ENCODE results near the gene DIPK1C. TPM values are rescaled to one million over a fixed set of nuclear protein-coding genes. Genes with fewer than 3 reads are reported as not detected.

Gene DIPK1C
- total and polyA plus RNA-seq, 2 experiments from 2014 or later = 0.07 TPM; not detected in 1

DNA sequence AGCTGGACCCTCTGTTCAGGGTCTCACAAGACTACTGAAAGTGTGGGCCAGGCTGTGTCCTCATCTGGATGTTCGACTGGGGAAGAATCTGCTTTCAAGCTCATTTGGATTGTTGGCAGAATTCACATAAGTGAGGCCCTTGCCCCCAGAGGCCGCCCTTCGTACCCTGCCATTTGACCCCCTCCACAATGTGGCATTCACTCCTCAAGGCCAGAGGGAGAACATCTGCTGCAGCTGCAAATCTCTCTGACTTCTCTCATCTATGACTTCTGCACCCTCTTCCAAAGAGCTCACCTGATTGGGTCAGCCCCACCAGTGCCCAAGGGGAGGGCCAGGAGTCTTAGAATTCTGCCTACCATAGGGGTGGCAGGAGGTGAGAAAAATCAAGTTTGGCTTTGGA is 35.2 kb upstream of the DIPK1C start:
- H3K4me3 Mint-ChIP-seq = no peak overlapping the region
- H3K4me1 Mint-ChIP-seq = peaks cover 6% of the 10 kb centered on the region
- ATAC-seq (no peak), DNase-seq (ENCODE audit: low spot score) (no peak)
- H3K27me3 Mint-ChIP-seq (ENCODE audit: insufficient read depth, low read depth, poor library complexity) = peaks cover 10% of the 10 kb centered on the region
- Histone ChIP-seq H3K27me3 (ENCODE audit: insufficient read depth) (no peaks in the 10 kb centered on the region), H3K27ac (ENCODE audit: low read depth) (no peak overlapping the region), H3K79me2 (replicated peaks; ENCODE audit: insufficient read depth) (peaks cover 9% of the 10 kb centered on the region), H3K4me2 (no peak overlapping the region), H3K36me3 (ENCODE audit: insufficient read depth) (no peaks in the 10 kb centered on the region), H3K9me2 (ENCODE audit: insufficient read depth) (no peaks in the 10 kb centered on the region), H2AFZ (no peak overlapping the region), H4K20me1 (replicated peaks; ENCODE audit: insufficient read depth) (no peaks in the 10 kb centered on the region; the same call in 1 of the 2 replicates), H3F3A (replicated peaks; ENCODE audit: low read depth) (no peaks in the 10 kb centered on the region), H3K4me1 (ENCODE audit: insufficient read depth) (peaks cover 5% of the 10 kb centered on the region), H3K4me3 (no peak overlapping the region)
- peaks cover 6% of the 10 kb centered on the region; the same call in 1 of the 3 replicates for H3K9me3 Mint-ChIP-seq
- TF ChIP-seq, protein P1, sequence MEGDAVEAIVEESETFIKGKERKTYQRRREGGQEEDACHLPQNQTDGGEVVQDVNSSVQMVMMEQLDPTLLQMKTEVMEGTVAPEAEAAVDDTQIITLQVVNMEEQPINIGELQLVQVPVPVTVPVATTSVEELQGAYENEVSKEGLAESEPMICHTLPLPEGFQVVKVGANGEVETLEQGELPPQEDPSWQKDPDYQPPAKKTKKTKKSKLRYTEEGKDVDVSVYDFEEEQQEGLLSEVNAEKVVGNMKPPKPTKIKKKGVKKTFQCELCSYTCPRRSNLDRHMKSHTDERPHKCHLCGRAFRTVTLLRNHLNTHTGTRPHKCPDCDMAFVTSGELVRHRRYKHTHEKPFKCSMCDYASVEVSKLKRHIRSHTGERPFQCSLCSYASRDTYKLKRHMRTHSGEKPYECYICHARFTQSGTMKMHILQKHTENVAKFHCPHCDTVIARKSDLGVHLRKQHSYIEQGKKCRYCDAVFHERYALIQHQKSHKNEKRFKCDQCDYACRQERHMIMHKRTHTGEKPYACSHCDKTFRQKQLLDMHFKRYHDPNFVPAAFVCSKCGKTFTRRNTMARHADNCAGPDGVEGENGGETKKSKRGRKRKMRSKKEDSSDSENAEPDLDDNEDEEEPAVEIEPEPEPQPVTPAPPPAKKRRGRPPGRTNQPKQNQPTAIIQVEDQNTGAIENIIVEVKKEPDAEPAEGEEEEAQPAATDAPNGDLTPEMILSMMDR (conservative IDR thresholded peaks at IDR 0.05; ENCODE audit: low read depth in 2 of 2) = no peak
- TF ChIP-seq CREB1 (CRISPR knock-in tag; IDR thresholded peaks at IDR 0.05; ENCODE audit: low read depth) (no peak), EZH2phosphoT487 (IDR thresholded peaks at IDR 0.05; ENCODE audit: unreplicated experiment) (no peak), ETS1 (IDR thresholded peaks at IDR 0.05) (no peak), EZH2 (IDR thresholded peaks at IDR 0.05; ENCODE audit: low read depth, unreplicated experiment) (no peak), REST (IDR thresholded peaks at IDR 0.05; ENCODE audit: unreplicated experiment) (no peak), ZNF114 (CRISPR knock-in tag; IDR thresholded peaks at IDR 0.05) (no peak), STAT1 (IDR thresholded peaks at IDR 0.05; ENCODE audit: unreplicated experiment) (no peak), JUNB (IDR thresholded peaks at IDR 0.05; ENCODE audit: unreplicated experiment) (no peak), ZNF331 (CRISPR knock-in tag; IDR thresholded peaks at IDR 0.05; ENCODE audit: low read depth) (no peak), NANOG (IDR thresholded peaks at IDR 0.05; ENCODE audit: borderline replicate concordance) (no peak), POLR2AphosphoS5 (IDR thresholded peaks at IDR 0.05; ENCODE audit: low read depth) (no peak)
- TF ChIP-seq, protein P2, sequence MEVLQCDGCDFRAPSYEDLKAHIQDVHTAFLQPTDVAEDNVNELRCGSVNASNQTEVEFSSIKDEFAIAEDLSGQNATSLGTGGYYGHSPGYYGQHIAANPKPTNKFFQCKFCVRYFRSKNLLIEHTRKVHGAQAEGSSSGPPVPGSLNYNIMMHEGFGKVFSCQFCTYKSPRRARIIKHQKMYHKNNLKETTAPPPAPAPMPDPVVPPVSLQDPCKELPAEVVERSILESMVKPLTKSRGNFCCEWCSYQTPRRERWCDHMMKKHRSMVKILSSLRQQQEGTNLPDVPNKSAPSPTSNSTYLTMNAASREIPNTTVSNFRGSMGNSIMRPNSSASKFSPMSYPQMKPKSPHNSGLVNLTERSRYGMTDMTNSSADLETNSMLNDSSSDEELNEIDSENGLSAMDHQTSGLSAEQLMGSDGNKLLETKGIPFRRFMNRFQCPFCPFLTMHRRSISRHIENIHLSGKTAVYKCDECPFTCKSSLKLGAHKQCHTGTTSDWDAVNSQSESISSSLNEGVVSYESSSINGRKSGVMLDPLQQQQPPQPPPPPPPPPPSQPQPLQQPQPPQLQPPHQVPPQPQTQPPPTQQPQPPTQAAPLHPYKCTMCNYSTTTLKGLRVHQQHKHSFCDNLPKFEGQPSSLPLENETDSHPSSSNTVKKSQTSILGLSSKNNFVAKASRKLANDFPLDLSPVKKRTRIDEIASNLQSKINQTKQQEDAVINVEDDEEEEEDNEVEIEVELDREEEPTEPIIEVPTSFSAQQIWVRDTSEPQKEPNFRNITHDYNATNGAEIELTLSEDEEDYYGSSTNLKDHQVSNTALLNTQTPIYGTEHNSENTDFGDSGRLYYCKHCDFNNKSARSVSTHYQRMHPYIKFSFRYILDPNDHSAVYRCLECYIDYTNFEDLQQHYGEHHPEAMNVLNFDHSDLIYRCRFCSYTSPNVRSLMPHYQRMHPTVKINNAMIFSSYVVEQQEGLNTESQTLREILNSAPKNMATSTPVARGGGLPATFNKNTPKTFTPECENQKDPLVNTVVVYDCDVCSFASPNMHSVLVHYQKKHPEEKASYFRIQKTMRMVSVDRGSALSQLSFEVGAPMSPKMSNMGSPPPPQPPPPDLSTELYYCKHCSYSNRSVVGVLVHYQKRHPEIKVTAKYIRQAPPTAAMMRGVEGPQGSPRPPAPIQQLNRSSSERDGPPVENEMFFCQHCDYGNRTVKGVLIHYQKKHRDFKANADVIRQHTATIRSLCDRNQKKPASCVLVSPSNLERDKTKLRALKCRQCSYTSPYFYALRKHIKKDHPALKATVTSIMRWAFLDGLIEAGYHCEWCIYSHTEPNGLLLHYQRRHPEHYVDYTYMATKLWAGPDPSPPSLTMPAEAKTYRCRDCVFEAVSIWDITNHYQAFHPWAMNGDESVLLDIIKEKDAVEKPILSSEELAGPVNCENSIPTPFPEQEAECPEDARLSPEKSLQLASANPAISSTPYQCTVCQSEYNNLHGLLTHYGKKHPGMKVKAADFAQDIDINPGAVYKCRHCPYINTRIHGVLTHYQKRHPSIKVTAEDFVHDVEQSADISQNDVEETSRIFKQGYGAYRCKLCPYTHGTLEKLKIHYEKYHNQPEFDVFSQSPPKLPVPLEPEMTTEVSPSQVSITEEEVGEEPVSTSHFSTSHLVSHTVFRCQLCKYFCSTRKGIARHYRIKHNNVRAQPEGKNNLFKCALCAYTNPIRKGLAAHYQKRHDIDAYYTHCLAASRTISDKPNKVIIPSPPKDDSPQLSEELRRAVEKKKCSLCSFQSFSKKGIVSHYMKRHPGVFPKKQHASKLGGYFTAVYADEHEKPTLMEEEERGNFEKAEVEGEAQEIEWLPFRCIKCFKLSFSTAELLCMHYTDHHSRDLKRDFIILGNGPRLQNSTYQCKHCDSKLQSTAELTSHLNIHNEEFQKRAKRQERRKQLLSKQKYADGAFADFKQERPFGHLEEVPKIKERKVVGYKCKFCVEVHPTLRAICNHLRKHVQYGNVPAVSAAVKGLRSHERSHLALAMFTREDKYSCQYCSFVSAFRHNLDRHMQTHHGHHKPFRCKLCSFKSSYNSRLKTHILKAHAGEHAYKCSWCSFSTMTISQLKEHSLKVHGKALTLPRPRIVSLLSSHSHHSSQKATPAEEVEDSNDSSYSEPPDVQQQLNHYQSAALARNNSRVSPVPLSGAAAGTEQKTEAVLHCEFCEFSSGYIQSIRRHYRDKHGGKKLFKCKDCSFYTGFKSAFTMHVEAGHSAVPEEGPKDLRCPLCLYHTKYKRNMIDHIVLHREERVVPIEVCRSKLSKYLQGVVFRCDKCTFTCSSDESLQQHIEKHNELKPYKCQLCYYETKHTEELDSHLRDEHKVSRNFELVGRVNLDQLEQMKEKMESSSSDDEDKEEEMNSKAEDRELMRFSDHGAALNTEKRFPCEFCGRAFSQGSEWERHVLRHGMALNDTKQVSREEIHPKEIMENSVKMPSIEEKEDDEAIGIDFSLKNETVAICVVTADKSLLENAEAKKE (CRISPR knock-in tag; IDR thresholded peaks at IDR 0.05) = no peak
- no peak overlapping the region for H3K27ac Mint-ChIP-seq
- H3K36me3 Mint-ChIP-seq (ENCODE audit: low read depth) = peaks cover 4% of the 10 kb centered on the region; the same call in 2 of the 3 replicates
